Epithelial cell of esophagus (primary cell): ENCODE results near the gene TMEM86B.

Source experiments
- DNase-seq: peaks from one replicate; pipeline ENCODE4 v3.0.0; 2010; ENCODE audit warnings: low read depth
- H3K4me3 ChIP-seq: 2 replicates; pipeline ENCODE4 v1.5.1; 2011; ENCODE audit warnings: mild to moderate bottlenecking, low read length, control low read depth
- CTCF ChIP-seq: IDR thresholded peaks from 2 replicates; pipeline ENCODE4 v1.5.1; 2011; ENCODE audit warnings: low read depth, mild to moderate bottlenecking, low read length, control low read depth, inconsistent platforms; ENCODE audit not compliant: insufficient read depth; ENCODE audit errors: missing control alignments

Gene TMEM86B

DNA sequence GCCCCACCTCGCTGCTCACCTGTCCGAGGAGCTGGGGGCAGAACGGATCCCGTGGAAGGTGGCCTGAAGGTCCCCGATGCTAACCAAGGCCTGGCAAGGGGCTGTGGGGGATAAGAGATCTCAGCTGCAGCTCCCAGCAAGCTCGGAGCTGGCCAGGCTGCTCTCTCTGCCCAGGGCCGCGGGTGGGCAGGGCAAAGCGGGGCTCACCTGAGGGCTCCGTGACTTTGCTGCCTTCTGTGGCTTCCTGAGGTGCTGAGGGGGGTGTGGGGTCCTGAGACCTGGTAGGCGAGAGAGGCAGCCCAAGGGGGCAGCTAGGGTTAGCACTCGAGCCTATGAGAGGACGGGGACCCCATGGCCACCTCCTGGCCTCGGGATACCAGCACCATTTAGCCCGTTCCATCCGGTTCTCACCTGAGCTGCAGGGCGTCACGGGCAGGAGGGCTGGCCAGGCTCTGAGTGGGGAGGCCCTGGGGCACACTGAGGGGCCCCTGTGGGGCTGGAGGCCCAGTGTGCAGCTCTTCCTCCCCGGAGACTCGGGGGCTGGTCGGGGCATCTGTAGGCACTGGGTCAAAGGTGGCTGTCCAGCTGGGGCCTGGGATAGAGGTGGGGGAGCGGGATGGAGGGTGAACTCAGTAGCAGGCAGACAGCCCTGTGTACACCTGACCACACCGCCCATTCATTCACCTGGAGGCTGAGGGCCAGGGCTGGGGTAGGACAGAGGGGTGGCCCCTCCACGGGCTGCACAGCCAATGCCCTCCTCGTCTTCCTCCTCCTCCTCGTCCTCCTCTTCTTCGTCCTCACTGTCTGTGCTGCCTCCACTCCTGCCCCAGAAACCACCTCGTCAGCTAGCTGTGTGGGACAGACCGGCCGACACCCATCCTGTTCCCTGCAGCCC, 3.1 kb upstream of the TMEM86B start:
- DNase-seq, result no peak
- TF ChIP-seq CTCF, result no peak
- H3K4me3 ChIP-seq, result no peak overlapping the region

GRCh38 chr19:55230780-55231179, 2.2 kb upstream of the TMEM86B start:
- TF ChIP-seq CTCF, result no peak
- no peak overlapping the region for H3K4me3 ChIP-seq
- no peak for DNase-seq

DNA sequence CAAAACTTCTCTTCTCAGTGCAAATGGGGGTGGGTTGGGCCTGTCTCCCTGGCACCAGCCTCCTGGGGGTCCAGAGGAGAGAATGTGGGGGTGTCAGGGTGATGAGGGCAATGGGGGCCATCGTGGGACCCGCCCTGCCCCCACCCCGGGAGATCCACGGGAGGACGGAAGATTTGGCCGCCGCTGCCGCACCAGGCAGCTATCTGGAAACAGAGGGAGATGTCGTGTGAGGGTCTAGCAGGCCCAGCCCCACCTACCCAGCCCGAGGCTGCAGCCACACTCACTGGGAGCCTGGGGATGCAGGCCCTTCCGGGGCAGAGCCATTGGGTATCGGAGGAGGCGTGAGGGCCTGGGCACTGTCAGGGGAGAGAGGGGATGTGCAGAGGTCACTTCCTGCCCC, 1.8 kb upstream of the TMEM86B start:
- TF ChIP-seq CTCF, result no peak
- no peak for DNase-seq

DNA sequence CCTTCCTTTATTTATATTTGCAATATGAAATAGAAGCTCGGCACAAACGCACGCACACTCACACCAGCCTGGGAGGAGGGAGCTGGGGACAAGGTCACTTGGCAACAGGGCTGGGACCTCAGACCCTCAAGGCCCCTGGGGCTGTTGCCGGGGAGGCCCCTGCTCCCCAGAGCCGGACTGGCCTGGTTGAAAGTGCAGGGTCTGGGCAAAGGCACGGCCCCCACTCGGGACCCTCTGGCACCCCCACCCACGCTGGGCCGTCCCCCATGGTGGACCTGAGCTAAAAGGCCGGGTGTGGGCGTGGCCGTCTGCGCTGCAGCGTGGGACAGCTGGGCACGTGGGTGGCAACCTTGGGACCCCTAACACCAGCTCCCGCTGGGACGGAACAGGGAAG, 1.2 kb upstream of the TMEM86B start:
- DNase-seq, result no peak
- no peak for TF ChIP-seq CTCF
- no peak overlapping the region for H3K4me3 ChIP-seq

More for the DNA sequence above, 1.8 kb upstream of the TMEM86B start:
- no peak overlapping the region for H3K4me3 ChIP-seq

GRCh38 chr19:55229145-55229788, 704 bp upstream of the TMEM86B start:
- TF ChIP-seq CTCF, result no peak
- no peak for DNase-seq
- no peak overlapping the region for H3K4me3 ChIP-seq

DNA sequence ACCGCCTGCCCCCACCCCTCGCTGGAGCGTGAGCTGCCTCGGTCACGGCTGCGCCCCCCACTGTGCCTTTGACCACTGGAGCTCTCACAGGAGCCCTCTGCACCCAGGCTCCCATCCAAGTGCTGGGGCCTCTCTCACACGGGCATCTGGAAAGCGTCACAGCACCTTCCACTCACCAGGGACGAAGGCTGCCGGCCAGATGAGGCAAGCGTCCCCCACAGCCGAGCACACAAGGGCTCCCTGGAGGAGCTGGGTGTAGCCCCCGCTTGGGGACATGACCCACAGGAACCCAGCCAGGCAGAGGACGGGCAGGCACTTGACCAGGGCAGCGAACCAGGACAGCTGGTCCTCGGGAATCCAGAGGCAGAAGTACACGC, 560 bp downstream of the TMEM86B start:
- DNase-seq, result no peak
- no peak for TF ChIP-seq CTCF
- H3K4me3 ChIP-seq, result no peak overlapping the region
